M059J (cell line): ENCODE data around the gene RUFY2. TPM values are rescaled to one million over a fixed set of nuclear protein-coding genes. Genes with fewer than 3 reads are reported as not detected.

Experiments
- DNase-seq: peaks from one replicate; pipeline ENCODE4 v3.0.0-alpha.2; 2012; ENCODE audit warnings: low read depth
- total RNA-seq: library from RNA; depleted of rRNA; stranded (reverse); fragments of >200 nt; shearing (Covaris generic); gene quantifications from 2 replicates; pipeline ENCODE4 v1.2.3, GENCODE V29; 2014

Gene RUFY2
- total RNA-seq, 1 experiment from 2014 or later = 18.3 TPM

DNA sequence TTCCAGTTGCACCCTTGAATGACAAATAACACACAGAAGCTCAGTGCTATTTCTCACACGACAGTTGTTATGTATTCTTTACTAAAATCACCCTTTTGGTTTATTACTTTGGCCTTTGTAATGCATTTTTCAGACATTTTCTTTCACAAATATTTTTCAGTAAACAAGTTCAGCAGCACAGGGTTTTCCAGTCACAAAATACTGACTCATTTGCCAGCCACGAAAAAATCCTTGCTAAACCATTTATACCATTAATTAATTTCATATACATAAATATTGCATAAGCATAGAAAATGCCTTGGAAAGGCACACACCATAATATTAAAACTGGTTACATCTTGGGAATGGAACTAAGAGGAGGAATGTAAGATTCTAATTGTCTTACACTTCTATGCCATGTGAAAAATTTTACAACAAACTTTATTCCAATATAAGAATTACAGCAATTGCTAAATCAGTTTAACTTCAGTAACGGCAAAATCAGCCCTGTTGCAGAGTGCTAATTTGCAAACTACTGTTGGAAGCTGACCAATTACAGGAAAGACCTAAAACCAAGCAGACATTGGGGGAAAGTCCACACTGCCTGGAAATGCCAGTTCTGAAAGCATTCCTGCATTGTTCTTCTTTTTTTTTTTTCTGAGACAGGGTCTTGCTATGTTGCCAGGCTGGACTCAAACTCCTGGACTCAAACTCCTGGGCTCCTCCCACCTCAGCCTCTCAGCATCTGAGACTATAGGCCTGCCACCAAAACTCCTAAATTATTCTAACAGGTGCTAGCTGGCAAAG, 42.8 kb downstream of the RUFY2 start:
- no peak for DNase-seq

DNA sequence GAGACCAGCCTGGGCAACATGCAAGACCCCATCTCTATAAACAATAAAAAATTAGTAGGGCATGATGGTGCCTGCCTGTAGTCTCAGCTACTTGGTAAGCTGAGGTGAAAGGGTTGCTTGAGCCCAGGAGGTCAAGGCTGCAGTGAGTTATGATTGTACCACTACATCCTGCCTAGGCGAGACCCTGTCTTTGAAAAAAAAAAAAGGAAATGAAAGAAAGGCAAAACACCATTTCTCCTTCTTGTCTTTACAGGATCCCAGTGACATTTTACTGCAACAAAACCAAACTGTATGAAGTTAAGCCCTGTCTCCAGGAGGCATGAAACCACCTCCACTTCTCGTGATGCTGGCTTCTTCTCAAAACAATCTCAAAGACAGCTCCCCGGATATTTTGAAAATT, 44.5 kb downstream of the RUFY2 start:
- DNase-seq = no peak

DNA sequence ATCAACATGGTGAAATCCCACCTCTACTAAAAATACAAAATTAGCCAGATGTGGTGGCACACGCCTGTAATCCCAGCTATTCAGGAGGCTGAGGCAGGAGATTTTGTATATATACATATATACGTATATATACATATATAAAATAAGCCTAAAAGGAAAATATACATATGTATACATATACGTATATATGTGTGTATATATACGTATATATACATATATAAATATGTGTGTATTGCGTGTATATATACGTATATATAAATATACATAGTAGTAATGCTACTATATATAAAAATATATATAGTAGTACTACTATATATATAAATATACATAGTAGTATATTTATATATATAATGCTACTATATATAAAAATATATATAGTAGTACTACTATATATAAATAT, 47.9 kb downstream of the RUFY2 start:
- DNase-seq = no peak

DNA sequence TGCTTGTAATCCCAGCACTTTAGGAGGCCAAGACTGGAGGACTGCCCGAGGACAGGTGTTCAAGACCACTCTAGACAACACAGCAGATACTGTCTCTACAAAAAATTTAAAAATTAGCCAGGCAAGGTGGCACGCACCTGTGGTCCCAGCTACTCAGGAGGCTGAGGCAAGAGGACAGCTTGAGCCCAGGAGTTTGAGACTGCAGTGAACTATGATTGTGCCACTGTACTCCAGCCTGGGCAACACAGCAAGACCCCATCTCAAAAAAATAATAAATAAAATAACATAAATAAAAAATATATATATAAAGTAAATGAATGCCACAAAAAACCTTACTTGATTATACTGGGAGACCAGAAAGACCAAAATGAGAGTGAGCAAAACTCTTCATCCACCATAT, 53.5 kb downstream of the RUFY2 start:
- no peak for DNase-seq

DNA sequence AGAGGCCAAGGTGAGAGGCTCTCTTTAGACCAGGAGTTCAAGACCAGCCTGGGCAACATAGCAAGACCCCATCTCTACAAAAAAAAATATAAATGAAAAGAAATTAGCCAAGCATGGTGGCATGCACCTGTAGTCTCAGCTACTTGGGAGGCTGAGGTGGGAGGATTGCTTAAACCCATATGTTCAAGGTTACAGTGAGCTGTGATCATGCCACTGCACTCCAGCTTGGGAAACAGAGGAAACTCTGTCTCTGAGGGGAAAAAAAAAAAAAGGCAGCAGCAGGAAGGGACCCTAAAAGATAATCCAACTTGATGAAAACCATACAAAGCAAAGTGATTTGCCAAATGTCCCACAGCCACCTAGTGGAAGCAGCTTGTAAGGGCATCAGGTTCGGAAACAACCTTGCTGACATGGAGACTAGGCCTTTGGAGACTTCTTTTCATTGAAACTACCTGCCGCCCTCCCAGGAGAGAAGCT, 58.8 kb downstream of the RUFY2 start:
- peak; percentile 61 for DNase-seq

DNA sequence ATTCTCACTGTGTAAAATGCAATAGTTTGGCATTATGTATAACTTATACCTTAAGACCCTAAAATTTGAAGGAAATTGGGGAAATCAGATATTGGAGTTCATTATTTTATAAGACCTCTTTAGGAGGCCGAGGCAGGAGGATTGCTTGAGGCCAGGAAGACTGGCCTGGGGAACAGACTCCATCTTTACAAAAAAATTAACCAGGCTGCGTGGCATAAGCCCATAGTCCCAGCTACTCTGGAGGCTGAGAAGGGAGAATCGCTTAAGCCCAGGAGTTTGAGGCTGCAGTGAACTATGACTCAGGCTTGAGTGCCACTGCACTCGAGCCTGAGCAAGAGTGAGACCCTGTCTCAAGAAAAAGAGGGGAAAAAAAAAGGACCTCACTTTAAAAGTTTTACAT, 60.3 kb downstream of the RUFY2 start:
- DNase-seq = no peak

DNA sequence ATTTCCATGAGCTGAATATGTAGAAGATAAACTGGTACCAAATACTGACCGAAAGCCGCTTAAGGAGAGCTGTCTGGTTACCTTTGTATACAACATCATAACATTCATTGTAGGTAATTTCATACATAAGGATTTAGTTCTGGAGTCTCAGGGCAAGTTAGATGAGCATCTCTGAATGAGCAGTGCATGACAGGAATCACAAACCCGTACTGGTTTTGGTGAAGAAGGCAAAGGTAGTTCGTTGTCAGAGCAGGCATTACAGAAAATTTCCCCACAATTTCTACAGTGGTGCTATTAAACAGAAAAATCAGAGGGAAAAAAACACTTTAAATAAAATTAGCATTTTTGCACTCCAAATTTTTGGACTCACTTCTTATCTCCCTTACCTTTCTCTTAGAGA, 61.5 kb downstream of the RUFY2 start:
- no peak for DNase-seq

DNA sequence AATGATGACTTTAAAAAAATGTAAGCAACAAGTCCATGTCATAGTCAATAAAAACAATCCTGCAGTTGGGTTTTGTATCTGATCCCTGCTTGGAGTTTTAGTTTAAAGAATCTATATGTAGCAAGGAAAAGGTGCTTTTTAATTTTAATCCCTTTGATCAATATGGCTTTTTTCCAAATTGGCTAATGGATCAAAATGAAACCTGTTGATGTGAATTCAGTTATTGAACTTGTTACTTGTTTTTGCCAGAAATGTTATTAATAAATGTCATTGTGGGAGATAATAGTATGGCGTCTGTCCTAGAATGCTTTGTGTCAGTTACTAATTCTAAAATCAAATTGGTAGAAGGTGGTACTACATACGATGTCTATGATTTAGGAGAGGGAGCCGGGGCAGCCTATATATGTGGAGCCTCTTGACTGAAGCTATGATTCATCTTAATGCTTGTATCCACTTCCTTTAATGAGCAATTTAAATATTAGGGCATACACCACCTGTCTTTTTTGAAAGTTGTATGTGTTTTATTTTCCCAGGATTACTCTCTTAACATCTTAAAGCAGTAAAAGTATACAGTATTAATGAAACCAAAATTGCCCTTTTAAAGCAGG, 64.1 kb downstream of the RUFY2 start:
- DNase-seq = no peak

DNA sequence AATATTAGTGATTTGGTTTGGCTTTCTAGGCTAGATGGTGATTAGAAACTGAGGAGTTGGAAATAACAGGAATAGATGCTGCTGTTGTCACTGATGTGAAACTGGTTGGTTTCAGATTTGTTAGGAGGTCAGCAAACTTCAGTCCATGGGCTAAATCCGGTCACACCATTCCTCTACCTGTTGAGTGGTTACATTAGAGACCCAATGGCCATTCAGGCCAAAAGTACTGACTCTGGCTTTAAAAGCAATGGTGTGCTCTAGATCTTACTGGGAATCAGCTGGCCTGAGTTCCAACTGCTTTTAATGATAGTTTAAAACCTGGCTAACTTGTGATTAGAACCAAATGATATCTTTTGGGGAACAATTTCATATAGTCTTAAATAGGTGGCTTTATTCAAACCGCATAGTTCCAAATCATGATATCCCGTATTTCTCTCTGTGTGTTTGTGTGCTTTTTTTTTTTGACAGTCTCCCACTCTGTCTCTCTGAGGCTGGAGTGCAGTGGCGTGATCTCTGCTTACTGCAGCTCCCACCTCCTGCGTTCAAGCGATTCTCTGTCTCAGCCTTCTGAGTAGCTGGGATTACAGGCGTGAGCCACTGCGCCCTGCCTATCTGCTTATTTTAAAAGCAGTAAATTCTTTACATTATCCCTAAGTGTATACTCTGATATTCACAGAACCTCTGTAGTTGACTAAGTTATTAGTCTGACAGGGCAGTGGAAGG, 66.6 kb downstream of the RUFY2 start:
- no peak for DNase-seq

DNA sequence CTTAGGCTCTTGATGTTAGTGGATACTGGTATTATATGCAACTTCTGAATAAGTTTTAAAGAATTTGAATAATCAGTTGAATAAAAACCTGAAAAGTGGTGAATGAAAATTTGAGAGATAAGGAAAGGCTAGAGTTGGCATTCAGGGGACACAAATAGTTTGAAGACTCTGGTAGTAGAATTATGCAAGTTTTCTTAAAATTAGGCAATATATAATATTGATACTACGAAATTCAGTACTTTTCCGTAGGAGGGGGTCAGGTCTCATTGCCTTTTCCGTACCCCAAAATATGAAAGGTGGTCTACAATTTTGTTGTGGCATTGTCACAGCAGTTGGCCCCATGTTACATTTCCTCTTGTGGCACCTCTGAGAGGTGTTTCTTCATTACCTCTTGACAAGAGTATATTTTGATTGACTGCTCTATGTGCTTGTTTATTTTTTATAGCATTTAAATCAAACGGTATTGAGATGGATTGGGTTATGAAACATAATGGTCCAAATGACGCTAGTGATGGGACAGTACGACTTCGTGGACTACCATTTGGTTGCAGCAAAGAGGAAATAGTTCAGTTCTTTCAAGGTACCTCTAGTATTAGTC, 70.2 kb downstream of the RUFY2 start:
- no peak for DNase-seq

DNA sequence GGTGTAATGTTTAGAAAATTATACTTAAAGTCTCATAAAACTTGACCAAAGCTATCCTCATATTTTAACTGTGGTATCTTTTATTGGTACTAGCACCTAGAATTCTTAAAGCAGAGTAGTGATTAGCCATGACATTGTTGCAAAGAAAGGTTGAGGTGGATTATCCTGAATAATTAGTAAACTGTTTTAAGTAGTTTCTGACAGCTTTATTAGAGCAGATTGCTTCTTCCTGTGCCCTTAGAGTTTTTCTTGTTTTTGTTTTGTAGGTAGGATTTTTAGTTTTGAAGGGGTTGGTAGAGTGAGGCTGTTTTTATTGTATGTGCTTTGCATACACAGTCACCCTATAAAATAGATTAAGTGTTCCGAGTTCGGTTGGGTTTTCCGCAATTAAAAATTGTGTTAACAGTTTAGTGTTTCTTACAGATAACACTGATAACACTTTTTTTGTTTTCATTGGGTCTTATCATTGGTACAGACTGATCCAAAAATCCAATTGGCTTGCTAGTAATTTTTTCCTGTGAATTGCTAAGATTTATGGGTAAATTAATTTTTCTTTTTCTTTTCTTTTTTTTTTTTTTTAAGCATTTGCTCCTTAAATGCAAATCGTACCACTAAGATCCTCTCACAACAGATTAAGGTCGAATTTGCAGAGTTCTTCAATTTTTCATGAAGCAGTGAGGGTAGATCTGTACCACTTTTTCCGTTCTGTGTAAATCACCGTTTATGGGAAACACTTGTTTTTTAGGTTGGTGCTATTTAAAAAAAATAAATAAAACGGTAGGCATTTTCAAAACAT, 72.2 kb downstream of the RUFY2 start:
- no peak for DNase-seq

DNA sequence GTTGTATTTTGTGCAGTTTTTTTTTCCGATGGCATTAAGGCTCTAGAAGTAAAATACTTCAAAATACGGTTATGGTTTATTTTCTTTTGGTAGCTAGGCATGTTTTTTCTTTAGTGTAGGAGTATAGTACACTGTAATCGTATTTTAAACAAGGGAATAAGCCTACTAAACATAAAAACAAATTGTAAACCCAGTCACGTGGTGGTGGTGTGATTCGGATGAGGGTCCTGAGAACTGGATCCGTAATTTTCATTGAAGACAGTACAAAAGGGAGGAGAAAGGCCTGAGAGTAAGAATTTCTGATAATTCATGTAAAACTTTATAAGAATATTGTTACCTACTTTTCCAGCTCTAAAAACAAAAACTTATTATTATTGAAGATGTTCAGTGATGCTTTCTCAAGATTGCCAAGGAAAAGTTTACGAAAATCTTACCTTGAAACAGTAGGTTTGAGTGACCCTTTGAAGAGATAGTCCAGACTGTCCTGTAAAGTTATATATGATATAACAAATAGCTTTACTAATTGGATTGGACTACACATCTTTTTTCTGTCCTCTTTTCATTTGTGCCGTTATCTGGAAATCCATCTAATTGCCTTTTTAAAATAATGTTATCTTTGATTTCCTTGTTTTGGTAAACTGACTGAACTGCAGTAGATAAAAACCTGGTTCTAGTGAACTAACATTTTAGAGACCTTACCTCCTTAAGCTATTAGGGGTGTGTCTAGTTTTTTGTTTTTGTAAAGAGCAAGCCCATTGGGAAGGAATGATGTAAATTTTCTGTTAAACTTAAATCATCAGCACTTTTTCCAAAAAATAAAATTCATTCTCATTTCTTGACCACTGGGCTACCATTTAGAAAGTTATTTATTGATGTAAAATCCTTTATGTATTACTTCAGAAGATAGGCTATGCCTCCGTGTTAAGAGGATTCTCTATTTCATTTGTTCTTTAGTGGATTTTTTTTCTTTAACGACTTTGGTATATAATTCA, 73.3 kb downstream of the RUFY2 start:
- DNase-seq = no peak

DNA sequence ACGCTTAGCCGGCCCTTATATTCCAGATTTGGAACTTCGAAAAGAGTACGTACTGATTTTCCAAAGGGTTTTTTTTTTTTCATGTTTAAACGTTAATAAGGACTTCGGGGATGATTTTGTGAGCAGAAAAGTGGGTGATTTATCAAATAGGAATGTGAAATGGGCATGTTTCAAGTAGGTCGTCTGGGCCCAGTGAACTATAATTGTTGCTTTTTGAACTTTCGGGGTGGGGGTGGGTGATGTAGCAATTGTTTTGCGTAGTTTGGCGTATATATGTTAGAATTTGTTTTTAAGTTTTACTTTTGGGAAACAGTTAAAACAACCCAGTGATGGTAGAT, 74.0 kb downstream of the RUFY2 start:
- no peak for DNase-seq

DNA sequence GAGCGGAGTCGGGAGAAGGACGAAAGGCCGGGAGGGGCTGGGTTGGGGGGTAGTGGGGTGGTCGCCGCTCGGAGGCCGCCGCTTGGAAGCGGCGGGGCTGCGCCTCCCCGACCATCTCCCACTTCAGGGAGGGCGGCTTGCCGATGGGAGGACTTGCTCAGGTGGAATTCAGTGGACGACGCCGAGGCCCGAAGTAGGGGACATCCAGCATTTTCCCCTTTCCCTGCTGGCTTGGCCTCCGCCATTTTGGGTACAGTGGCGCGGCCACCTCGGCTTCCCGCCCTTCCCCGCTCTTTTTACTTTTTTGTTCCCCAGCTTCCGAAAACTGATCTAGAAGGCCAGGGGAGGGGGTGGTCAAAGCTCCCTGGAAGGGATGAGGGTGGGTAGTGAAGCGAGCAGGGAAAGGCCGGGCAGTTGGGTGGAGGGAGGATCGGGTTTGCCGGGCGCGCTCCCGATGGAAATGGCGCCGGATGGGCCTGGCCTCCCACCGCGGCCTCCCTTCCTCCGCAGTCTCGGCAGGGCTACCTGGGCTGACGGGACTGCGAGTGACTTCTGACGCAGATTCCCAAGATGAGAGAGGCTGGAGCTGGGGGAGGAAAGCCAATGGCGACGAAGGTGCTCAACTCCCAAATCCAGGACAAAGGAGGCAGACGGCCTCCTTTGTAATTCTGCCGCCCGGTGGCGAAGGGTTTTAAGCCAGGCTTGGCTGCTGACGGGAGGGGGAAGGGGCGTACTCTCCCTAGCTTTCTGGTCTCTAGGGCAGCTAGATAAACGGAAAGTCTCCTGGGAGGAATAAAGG, 74.6 kb downstream of the RUFY2 start, which contains the start of gene PBLD:
Gene PBLD, minus strand, starts transcription at position 670 of the 799 bp plus-strand sequence. CDS start 26,084 bp downstream, outside the sequence.
- peak; percentile 82 for DNase-seq

DNA sequence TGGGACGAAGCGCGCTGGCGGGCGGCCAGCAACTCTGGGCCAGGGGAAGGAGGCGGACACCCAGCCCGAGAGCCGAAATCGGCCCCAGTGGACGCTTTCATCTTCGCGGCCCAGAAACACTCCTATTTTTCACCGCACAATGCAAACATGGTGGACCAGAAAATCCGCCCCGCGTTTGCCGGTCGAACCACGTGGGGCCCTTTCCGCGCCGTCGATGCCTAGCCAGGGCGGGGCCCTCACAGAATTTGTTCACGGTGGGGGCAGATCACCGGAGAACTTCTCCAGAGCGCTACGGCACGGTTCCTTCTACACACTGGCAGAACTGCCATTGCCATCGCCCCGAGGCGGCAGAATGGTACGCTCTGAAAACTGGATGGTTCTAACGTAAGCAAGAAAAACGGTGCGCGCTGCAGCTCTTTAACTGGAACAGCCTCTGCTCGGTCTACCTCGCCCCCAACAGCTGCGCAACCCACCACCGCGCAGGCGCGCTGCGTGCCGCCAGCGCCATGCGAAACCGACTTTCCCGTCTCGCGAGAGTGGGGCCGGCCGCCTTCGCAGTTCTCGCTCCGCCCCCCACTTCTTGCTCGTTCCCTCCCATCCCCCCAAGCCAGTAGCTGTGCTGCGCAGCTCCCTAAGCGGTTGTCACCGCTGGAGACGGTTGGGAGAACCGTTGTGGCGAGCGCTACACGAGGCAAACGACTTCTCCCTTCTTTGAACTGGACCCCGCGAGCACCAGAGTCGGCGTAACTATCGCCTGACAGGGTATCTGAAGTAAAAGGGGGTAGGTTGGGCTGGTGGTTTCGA, 75.4 kb downstream of the RUFY2 start, which contains the start of gene HNRNPH3:
Gene HNRNPH3, plus strand, starts transcription at position 610 of the 804 bp plus-strand sequence. CDS start 5,158 bp downstream, outside the sequence.
- peak; percentile 94 for DNase-seq

DNA sequence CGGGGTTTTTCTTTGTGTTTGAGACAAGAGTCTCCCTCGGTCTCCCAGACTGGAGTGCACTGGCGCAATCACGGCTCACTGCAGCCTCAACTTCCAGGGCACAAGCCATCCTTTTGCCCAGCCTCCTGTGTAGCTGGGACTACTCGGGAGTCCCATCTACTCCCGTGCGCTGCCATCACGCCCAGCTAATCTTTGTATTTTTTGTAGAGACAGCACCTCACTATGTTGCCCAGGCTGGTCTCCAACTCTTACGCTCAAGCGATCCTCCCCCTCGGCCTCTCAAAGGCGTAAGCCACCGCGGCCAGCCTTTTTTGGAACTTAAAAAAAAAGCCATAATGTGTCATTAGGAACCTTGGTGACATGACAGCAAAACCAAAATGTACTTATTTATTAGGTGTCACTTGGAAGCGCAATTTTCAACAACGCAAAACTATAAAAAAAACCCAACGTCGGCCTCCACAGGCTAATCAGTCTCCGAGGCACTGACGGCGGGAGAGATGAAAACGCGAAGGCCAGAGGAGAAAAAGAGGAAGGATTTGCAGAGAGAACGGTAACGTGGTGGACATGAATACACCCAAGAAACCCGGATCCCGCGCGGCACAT, 76.1 kb downstream of the RUFY2 start:
- peak; percentile 42 for DNase-seq

DNA sequence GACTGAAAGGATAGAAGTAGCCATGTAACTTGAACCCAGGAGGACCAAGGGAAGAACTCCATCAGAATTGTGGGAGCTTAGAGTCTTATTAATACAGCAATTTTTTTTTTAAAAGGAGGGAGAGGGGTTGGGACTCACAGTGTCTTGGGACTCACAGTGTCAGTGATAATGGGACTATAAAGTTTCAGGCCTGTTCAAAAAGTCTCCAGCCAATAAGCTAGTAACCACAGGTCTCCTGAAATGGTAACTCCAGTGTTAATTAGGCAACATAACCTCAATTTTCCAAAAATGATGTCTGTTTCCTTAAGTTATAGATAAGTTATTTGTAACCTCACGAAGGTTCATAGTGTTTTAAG, 77.6 kb downstream of the RUFY2 start:
- DNase-seq = no peak
